Ishikawa (cell line): ENCODE measurements around the gene HJURP.

Source experiments
- CEBPB ChIP-seq: IDR thresholded peaks from 2 replicates; pipeline ENCODE4 v1.6.1; 2012
- CREB1 ChIP-seq: IDR thresholded peaks from 2 replicates; pipeline ENCODE4 v1.6.1; 2012; ENCODE audit warnings: low read depth
- EP300 ChIP-seq: IDR thresholded peaks from 2 replicates; pipeline ENCODE4 v1.6.1; 2012; ENCODE audit warnings: borderline replicate concordance
- FOXM1 ChIP-seq: IDR thresholded peaks from 2 replicates; pipeline ENCODE4 v1.6.1; 2012; ENCODE audit warnings: low read depth, borderline replicate concordance
- MAX ChIP-seq: IDR thresholded peaks from 2 replicates; pipeline ENCODE4 v1.6.1; 2012
- NFIC ChIP-seq: IDR thresholded peaks from 2 replicates; pipeline ENCODE4 v1.6.1; 2012
- RAD21 ChIP-seq: IDR thresholded peaks from 2 replicates; pipeline ENCODE4 v1.6.1; 2012; ENCODE audit warnings: low read depth
- REST ChIP-seq: IDR thresholded peaks from 2 replicates; pipeline ENCODE4 v1.6.1; 2012; ENCODE audit warnings: low read depth, mild to moderate bottlenecking
- TAF1 ChIP-seq: IDR thresholded peaks from 2 replicates; pipeline ENCODE4 v1.6.1; 2012; ENCODE audit warnings: low read depth, mild to moderate bottlenecking
- TCF12 ChIP-seq: IDR thresholded peaks from 2 replicates; pipeline ENCODE4 v1.6.1; 2012; ENCODE audit warnings: low read depth
- TEAD4 ChIP-seq: IDR thresholded peaks from 2 replicates; pipeline ENCODE4 v1.6.1; 2012
- YY1 ChIP-seq: IDR thresholded peaks from 2 replicates; pipeline ENCODE4 v1.6.1; 2012; ENCODE audit warnings: low read depth
- ZBTB7A ChIP-seq: IDR thresholded peaks from 2 replicates; pipeline ENCODE4 v1.6.1; 2012; ENCODE audit warnings: low read depth

- TF ChIP-seq YY1 (no peak), TCF12 (no peak), TAF1 (no peak), FOXM1 (no peak), TEAD4 (no peak), RAD21 (no peak), ZBTB7A (no peak), MAX (no peak), REST (no peak), CEBPB (no peak), EP300 (no peak), NFIC (no peak), CREB1 (no peak)
Observed at GRCh38 chr2:233792720-233793119, 61.6 kb downstream of the HJURP start.
